ENCODE measurements around the gene HIF1AN.

DNA sequence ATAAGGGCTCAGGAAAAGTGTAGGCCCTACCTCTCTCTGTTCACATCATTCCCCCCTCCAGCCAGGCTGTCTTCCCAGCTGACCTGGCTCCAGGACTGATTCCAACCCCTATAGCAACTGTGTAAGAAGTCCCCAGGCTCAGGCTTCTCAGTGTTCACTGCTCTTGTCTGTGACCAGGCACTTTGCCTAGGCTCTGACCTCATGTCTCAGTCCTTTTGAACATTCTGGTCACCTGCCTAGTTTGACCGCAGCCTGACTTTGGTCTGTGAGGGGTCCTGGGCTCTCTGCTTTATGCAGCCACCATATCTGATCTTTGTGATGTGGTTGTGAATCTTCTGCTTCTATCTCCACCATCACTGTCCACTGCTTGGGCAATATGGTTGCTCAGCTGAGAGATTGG, 24.5 kb downstream of the HIF1AN start:
- TF ChIP-seq, protein P1, sequence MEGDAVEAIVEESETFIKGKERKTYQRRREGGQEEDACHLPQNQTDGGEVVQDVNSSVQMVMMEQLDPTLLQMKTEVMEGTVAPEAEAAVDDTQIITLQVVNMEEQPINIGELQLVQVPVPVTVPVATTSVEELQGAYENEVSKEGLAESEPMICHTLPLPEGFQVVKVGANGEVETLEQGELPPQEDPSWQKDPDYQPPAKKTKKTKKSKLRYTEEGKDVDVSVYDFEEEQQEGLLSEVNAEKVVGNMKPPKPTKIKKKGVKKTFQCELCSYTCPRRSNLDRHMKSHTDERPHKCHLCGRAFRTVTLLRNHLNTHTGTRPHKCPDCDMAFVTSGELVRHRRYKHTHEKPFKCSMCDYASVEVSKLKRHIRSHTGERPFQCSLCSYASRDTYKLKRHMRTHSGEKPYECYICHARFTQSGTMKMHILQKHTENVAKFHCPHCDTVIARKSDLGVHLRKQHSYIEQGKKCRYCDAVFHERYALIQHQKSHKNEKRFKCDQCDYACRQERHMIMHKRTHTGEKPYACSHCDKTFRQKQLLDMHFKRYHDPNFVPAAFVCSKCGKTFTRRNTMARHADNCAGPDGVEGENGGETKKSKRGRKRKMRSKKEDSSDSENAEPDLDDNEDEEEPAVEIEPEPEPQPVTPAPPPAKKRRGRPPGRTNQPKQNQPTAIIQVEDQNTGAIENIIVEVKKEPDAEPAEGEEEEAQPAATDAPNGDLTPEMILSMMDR (IDR thresholded peaks at IDR 0.05), result no peak
- TF ChIP-seq POLR2A (IDR thresholded peaks at IDR 0.05) (no peak), EP300 (IDR thresholded peaks at IDR 0.05) (no peak)
